GM21786 (cell line): ENCODE data around the gene PRDX4.
A peak's percentile ranks its signal among the peaks of the same experiment; 100 is the strongest.
"Not testable (repeated sequence)": the region's sequence is repeated elsewhere in the genome, so short reads cannot be mapped to it uniquely, and the experiment has no call there.

Experiments used
- ATAC-seq: cut with Tn5 transposase; IDR thresholded peaks from one replicate; pipeline ENCODE4 v1.9.1; 2021; ENCODE audit not compliant: unreplicated experiment

PRDX4 gene

DNA sequence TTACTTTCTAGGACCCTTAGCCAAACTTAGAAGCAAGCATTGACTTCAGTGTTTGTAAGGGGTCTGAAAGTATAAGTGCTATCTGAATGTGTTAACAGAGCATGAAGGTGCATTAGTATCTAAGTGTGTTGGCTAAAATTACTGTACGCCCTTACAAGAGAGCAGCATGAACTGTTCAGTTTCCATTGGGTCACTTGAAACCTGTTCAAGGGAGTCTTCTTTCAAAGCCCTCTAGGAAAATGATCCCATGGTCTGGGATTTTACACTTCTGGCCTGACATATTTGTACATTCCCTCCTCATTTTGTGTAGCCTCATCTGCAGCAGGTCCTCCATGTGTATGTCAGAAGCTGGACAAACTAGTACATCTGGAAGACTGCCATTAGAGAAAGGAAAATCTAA lies 3.2 kb downstream of the PRDX4 start:
- no peak for ATAC-seq

GRCh38 chrX:23673108-23673507 lies 5.8 kb downstream of the PRDX4 start:
- ATAC-seq, result no peak

- not testable (repeated sequence) for ATAC-seq
Measured at GRCh38 chrX:23676486-23676885, 9.2 kb downstream of the PRDX4 start.

GRCh38 chrX:23692166-23692565 lies 24.9 kb downstream of the PRDX4 start:
- ATAC-seq, result no peak

- peak; percentile 66 for ATAC-seq
Measured at GRCh38 chrX:23694606-23695005, 27.3 kb downstream of the PRDX4 start.

DNA sequence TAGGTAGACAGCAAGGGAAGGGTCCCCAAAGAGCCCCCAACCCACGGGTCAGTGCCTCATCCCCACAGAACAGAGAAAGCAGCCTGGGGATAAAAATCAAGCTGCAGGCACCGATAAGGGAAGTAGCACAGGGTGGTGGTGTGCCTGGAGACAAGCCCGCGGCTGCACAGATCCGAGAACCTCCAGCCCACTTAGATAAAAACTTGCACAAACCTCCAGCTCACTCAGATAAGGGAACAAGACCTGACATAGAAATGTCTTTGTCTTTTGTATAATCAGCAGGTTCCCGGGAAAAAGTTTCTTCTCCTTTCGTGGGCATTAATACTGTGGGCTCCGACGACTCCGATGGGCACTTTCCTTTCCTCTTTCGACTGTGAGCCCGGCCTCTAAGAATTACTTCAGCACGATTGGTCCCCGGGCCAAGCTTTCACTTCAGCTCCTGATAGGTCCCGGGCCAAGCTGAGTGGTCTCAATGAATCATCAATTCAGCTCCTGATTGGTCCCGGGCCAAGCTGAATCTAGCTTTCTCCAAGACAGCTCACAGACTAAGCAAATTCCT lies 32.4 kb downstream of the PRDX4 start:
- ATAC-seq, result no peak

- no peak for ATAC-seq
Measured at GRCh38 chrX:23704673-23705206, 37.4 kb downstream of the PRDX4 start.

DNA sequence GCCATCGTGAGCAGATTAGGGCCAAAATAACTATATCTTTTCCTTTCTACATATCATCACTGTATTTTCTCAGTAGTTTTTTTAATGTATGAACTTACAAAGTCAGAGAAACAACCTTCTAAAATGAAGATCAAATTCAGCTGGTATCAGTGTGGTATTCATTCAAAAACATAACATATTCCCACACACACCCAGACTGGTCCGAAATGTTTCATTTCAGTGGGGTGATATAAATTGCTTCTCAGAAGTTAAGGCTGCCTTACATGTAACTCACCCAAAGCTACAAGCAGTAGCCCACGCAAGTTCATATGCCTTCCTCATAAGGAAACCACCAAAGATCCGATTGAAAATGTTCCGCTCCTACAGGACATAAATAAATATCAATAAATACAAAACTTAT lies 37.9 kb downstream of the PRDX4 start:
- no peak for ATAC-seq

- ATAC-seq, result no peak
Measured at GRCh38 chrX:23720117-23720677, 52.9 kb downstream of the PRDX4 start.

DNA sequence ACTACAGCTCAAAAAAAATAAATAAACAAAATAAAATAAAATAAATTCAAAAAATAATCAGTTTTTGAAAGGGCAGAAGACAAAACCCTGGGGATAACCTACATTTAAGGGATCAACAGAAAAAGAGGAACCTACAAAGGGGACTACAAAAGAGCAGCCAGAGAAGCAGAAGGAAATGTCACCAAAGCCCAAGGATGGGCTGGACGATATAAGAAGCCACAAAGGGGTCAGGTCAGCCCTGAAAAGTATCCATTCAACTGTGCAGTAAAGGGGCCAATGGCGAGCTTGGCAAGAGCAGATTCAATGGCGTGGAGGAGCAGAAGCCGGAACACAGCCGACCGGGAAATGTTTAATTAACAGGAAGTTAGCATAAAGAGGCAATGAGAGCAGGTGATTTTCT lies 58.9 kb downstream of the PRDX4 start:
- no peak for ATAC-seq

DNA sequence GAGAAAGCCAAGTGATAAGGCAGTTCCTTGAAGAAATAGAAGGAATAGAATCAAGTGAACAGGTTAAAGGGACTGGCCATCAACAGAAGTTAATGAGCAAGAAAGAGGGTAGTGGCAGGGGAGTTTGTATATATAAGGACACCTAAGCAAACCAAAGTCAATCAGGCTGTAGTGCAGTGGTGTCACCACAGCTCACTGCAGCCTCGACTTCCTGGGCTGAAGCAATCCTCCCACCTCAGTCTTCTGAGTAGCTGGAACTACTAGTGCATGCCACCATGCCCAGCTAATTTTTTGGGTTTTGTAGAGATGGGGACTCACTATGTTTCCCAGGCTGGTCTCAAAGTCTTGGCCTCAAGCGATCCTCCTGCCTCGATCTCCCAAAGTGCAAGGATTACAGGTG lies 59.9 kb downstream of the PRDX4 start:
- ATAC-seq, result no peak

DNA sequence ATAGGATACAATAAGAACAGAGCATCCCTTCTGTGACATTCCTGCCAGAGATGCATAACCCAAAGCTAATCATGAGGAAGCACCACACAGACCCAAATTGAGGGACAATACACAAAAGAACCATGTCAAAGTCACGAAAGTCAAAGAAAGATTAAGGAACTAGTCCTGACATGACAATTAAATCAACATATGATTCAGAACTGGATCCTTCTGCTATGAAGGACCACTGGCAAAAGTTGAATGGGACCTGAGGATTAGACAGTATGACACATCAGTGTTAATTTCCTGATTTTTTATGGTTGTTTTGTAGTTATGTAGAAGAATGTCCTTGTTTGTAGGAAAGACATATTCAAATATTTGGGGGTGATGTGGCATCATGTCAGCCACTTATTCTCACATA lies 61.9 kb downstream of the PRDX4 start:
- ATAC-seq, result no peak

- ATAC-seq, result no peak
Measured at GRCh38 chrX:23731951-23732350, 64.7 kb downstream of the PRDX4 start.

DNA sequence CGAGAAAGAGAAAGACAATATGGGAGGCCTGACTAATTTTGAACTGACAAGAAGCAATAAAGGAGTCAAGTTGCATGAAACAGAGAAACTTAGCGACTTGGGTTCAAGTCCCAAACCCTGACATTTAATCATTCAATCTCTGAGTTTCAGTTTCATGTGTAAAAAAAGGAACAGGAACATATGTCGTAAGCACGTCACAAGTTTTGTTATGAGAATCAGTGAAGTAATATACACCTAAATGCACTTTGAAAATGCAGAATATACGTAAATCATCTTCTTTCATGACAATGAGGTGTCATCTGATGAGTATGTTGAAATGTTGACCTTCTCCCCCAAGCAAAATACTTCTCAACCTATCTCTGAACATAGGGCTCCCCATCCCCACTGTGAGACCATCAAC lies 65.4 kb downstream of the PRDX4 start:
- peak; percentile 90 for ATAC-seq
